HEK293 (cell line): ENCODE data around the gene KRTAP5-1.
A peak's percentile ranks its signal among the peaks of the same experiment; 100 is the strongest.

ENCODE experiments used
- CTCF ChIA-PET: fragments of 350-600 bp; formaldehyde crosslinking; extraction: SDS; loops from one replicate; lab custom pipeline; 2021; ENCODE audit warnings: antibody characterized with exemption; lab: Yijun Ruan, JAX
- POLR2A ChIA-PET: fragments of 300-600 bp; formaldehyde crosslinking; extraction: SDS; loops from one replicate; lab custom pipeline; 2020; ENCODE audit warnings: antibody characterized with exemption, inconsistent platforms; lab: Yijun Ruan, JAX
- H3K27ac ChIP-seq: fragments of 200-500 bp; sonication (Bioruptor generic); 2 replicates; pipeline ENCODE4 v1.5.1; 2014; ENCODE audit warnings: low read depth, low read length, control low read depth, inconsistent platforms; ENCODE audit errors: extremely low read depth
- H3K36me3 ChIP-seq, 2 experiments: fragments of 200-500 bp in 1 of 2; sonication (Bioruptor generic) in 1 of 2; 1 replicate in 1 of 2; 2 replicates in 1 of 2; pipeline ENCODE4 v1.5.1; 2014 to 2017; ENCODE audit warnings: inconsistent platforms in 2 of 2, low read length in 2 of 2; ENCODE audit not compliant: control insufficient read depth in 2 of 2, insufficient read depth in 1 of 2
- H3K4me1 ChIP-seq: fragments of 200-500 bp; sonication (Bioruptor generic); 2 replicates; pipeline ENCODE4 v1.5.1; 2014; ENCODE audit warnings: mild to moderate bottlenecking, low read length, inconsistent platforms; ENCODE audit not compliant: control insufficient read depth, insufficient read depth
- H3K4me3 ChIP-seq: 2 replicates; pipeline ENCODE4 v1.5.1; 2011; ENCODE audit warnings: low read depth, mild to moderate bottlenecking, control low read depth, low read length, moderate library complexity
- H3K9me3 ChIP-seq: fragments of 200-500 bp; sonication (Bioruptor generic); 2 replicates; pipeline ENCODE4 v1.5.1; 2014; ENCODE audit warnings: low read depth, low read length, inconsistent platforms; ENCODE audit not compliant: control insufficient read depth, insufficient read depth
- BCL11B ChIP-seq: fragments of 450-650 bp; formaldehyde crosslinking; IDR thresholded peaks from 2 replicates; pipeline ENCODE4 v1.5.1; 2016; ENCODE audit warnings: low read depth, missing biosample characterization, missing genetic modification characterization
- GLI4 ChIP-seq: fragments of 450-650 bp; formaldehyde crosslinking; IDR thresholded peaks from 2 replicates; pipeline ENCODE4 v1.5.1; 2016; ENCODE audit warnings: missing biosample characterization, missing genetic modification characterization
- SALL2 ChIP-seq: fragments of 450-650 bp; formaldehyde crosslinking; IDR thresholded peaks from 2 replicates; pipeline ENCODE4 v1.5.0; 2017; ENCODE audit warnings: missing biosample characterization, mild to moderate bottlenecking, missing genetic modification characterization, borderline replicate concordance
- SETDB1 ChIP-seq: IDR thresholded peaks from one replicate; pipeline ENCODE4 v1.6.1; 2017; ENCODE audit warnings: mild to moderate bottlenecking, low read length, moderate library complexity, mixed read lengths; ENCODE audit not compliant: insufficient read length
- ZBTB7A ChIP-seq: fragments of 450-650 bp; formaldehyde crosslinking; IDR thresholded peaks from 2 replicates; pipeline ENCODE4 v1.5.1; 2016; ENCODE audit warnings: low read depth, missing biosample characterization, missing genetic modification characterization
- ZFHX2 ChIP-seq: fragments of 450-650 bp; formaldehyde crosslinking; conservative IDR thresholded peaks from 2 replicates; pipeline ENCODE4 v1.5.1; 2016; ENCODE audit warnings: missing biosample characterization, missing genetic modification characterization
- ZNF10 ChIP-seq: fragments of 450-650 bp; formaldehyde crosslinking; IDR thresholded peaks from 2 replicates; pipeline ENCODE4 v1.5.1; 2017; ENCODE audit warnings: missing biosample characterization, missing genetic modification characterization
- ZNF114 ChIP-seq: fragments of 450-650 bp; formaldehyde crosslinking; IDR thresholded peaks from 2 replicates; pipeline ENCODE4 v1.5.0; 2017; ENCODE audit warnings: missing biosample characterization, missing genetic modification characterization
- ZNF138 ChIP-seq: fragments of 450-650 bp; formaldehyde crosslinking; IDR thresholded peaks from 2 replicates; pipeline ENCODE4 v1.5.1; 2016; ENCODE audit warnings: missing biosample characterization, missing genetic modification characterization, borderline replicate concordance
- ZNF155 ChIP-seq: fragments of 450-650 bp; formaldehyde crosslinking; IDR thresholded peaks from 2 replicates; pipeline ENCODE4 v1.5.1; 2016; ENCODE audit warnings: missing biosample characterization, missing genetic modification characterization
- ZNF221 ChIP-seq: fragments of 450-650 bp; formaldehyde crosslinking; IDR thresholded peaks from 2 replicates; pipeline ENCODE4 v1.5.1; 2017; ENCODE audit warnings: missing biosample characterization, missing genetic modification characterization, borderline replicate concordance
- ZNF266 ChIP-seq: fragments of 450-650 bp; formaldehyde crosslinking; IDR thresholded peaks from 2 replicates; pipeline ENCODE4 v1.5.1; 2016; ENCODE audit warnings: missing biosample characterization, missing genetic modification characterization, low read depth
- ZNF37A ChIP-seq: fragments of 450-650 bp; IDR thresholded peaks from 2 replicates; pipeline ENCODE4 v1.5.1; 2018; ENCODE audit warnings: missing biosample characterization, missing genetic modification characterization
- ZNF473 ChIP-seq: fragments of 450-650 bp; formaldehyde crosslinking; IDR thresholded peaks from 2 replicates; pipeline ENCODE4 v1.5.1; 2017; ENCODE audit warnings: missing biosample characterization, missing genetic modification characterization
- ZNF48 ChIP-seq: fragments of 450-650 bp; formaldehyde crosslinking; IDR thresholded peaks from 2 replicates; pipeline ENCODE4 v1.5.1; 2016; ENCODE audit warnings: missing biosample characterization, missing genetic modification characterization
- ZNF549 ChIP-seq: fragments of 450-650 bp; IDR thresholded peaks from 2 replicates; pipeline ENCODE4 v1.5.1; 2018; ENCODE audit warnings: missing biosample characterization, missing genetic modification characterization, mild to moderate bottlenecking, inconsistent platforms, moderate library complexity
- ZNF610 ChIP-seq: fragments of 450-650 bp; formaldehyde crosslinking; IDR thresholded peaks from 2 replicates; pipeline ENCODE4 v1.5.1; 2016; ENCODE audit warnings: missing biosample characterization, missing genetic modification characterization, borderline replicate concordance
- ZNF777 ChIP-seq: fragments of 450-650 bp; formaldehyde crosslinking; IDR thresholded peaks from 2 replicates; pipeline ENCODE4 v1.5.1; 2017; ENCODE audit warnings: missing biosample characterization, missing genetic modification characterization, borderline replicate concordance
- ZNF785 ChIP-seq: fragments of 450-650 bp; formaldehyde crosslinking; IDR thresholded peaks from 2 replicates; pipeline ENCODE4 v1.5.1; 2016; ENCODE audit warnings: missing biosample characterization, missing genetic modification characterization
- ZNF843 ChIP-seq: fragments of 450-650 bp; formaldehyde crosslinking; IDR thresholded peaks from 2 replicates; pipeline ENCODE4 v1.5.1; 2016; ENCODE audit warnings: missing biosample characterization, missing genetic modification characterization
- ZSCAN30 ChIP-seq: fragments of 450-650 bp; IDR thresholded peaks from 2 replicates; pipeline ENCODE4 v1.5.1; 2018; ENCODE audit warnings: missing biosample characterization, mild to moderate bottlenecking, missing genetic modification characterization, moderate library complexity
- TF ChIP-seq, protein P1 (sequence below): fragments of 450-650 bp; formaldehyde crosslinking; IDR thresholded peaks from 2 replicates; pipeline ENCODE4 v1.5.1; 2017; ENCODE audit warnings: missing biosample characterization, missing genetic modification characterization
- TF ChIP-seq, protein P2 (sequence below): fragments of 450-650 bp; formaldehyde crosslinking; IDR thresholded peaks from 2 replicates; pipeline ENCODE4 v1.5.1; 2016; ENCODE audit warnings: missing biosample characterization, missing genetic modification characterization
- TF ChIP-seq, protein P3 (sequence below): fragments of 450-650 bp; formaldehyde crosslinking; IDR thresholded peaks from 2 replicates; pipeline ENCODE4 v1.5.1; 2016; ENCODE audit warnings: missing biosample characterization, missing genetic modification characterization, borderline replicate concordance

KRTAP5-1 gene

DNA sequence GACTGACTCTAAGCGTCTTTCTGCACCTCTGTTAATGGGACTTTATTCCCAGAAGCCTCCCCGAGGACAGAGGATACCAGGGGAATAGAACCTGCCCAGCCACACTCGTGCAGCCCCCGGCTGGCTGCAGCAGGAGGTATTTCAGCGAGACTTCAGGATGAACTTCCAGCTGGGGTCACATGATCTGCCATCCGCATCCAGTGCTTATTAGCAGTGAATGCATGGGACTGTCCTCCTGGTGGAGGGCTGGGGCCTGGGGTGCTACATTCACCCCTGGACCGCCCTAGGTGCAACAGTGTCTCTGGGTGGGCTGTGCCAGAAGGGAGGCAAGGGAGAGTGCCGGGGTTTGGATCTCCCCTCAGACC lies 14.6 kb downstream of the KRTAP5-1 start:
- Histone ChIP-seq H3K4me1 (no peaks in the 10 kb centered on the region; the same call in 1 of the 2 replicates), H3K36me3 (peaks cover 0 to 6% of the 10 kb centered on the region in 2 experiments; a peak in 1 of 3 replicates), H3K9me3 (no peaks in the 10 kb centered on the region), H3K27ac (no peak overlapping the region), H3K4me3 (peak overlapping the region; percentile 75)
- TF ChIP-seq ZNF610 (tag by site-specific recombination) (no peak), ZNF48 (tag by site-specific recombination) (no peak), SETDB1 (no peak), BCL11B (tag by site-specific recombination) (no peak), ZNF37A (tag by site-specific recombination) (no peak), ZNF114 (no peak), ZNF266 (tag by site-specific recombination) (no peak), ZBTB7A (tag by site-specific recombination) (no peak), ZNF221 (no peak), ZNF549 (tag by site-specific recombination) (no peak), ZNF785 (no peak)
- TF ChIP-seq, protein P1, sequence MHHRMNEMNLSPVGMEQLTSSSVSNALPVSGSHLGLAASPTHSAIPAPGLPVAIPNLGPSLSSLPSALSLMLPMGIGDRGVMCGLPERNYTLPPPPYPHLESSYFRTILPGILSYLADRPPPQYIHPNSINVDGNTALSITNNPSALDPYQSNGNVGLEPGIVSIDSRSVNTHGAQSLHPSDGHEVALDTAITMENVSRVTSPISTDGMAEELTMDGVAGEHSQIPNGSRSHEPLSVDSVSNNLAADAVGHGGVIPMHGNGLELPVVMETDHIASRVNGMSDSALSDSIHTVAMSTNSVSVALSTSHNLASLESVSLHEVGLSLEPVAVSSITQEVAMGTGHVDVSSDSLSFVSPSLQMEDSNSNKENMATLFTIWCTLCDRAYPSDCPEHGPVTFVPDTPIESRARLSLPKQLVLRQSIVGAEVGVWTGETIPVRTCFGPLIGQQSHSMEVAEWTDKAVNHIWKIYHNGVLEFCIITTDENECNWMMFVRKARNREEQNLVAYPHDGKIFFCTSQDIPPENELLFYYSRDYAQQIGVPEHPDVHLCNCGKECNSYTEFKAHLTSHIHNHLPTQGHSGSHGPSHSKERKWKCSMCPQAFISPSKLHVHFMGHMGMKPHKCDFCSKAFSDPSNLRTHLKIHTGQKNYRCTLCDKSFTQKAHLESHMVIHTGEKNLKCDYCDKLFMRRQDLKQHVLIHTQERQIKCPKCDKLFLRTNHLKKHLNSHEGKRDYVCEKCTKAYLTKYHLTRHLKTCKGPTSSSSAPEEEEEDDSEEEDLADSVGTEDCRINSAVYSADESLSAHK (tag by site-specific recombination): no peak
- TF ChIP-seq, protein P2, sequence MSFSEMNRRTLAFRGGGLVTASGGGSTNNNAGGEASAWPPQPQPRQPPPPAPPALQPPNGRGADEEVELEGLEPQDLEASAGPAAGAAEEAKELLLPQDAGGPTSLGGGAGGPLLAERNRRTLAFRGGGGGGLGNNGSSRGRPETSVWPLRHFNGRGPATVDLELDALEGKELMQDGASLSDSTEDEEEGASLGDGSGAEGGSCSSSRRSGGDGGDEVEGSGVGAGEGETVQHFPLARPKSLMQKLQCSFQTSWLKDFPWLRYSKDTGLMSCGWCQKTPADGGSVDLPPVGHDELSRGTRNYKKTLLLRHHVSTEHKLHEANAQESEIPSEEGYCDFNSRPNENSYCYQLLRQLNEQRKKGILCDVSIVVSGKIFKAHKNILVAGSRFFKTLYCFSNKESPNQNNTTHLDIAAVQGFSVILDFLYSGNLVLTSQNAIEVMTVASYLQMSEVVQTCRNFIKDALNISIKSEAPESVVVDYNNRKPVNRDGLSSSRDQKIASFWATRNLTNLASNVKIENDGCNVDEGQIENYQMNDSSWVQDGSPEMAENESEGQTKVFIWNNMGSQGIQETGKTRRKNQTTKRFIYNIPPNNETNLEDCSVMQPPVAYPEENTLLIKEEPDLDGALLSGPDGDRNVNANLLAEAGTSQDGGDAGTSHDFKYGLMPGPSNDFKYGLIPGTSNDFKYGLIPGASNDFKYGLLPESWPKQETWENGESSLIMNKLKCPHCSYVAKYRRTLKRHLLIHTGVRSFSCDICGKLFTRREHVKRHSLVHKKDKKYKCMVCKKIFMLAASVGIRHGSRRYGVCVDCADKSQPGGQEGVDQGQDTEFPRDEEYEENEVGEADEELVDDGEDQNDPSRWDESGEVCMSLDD (tag by site-specific recombination): no peak
- TF ChIP-seq, protein P3, sequence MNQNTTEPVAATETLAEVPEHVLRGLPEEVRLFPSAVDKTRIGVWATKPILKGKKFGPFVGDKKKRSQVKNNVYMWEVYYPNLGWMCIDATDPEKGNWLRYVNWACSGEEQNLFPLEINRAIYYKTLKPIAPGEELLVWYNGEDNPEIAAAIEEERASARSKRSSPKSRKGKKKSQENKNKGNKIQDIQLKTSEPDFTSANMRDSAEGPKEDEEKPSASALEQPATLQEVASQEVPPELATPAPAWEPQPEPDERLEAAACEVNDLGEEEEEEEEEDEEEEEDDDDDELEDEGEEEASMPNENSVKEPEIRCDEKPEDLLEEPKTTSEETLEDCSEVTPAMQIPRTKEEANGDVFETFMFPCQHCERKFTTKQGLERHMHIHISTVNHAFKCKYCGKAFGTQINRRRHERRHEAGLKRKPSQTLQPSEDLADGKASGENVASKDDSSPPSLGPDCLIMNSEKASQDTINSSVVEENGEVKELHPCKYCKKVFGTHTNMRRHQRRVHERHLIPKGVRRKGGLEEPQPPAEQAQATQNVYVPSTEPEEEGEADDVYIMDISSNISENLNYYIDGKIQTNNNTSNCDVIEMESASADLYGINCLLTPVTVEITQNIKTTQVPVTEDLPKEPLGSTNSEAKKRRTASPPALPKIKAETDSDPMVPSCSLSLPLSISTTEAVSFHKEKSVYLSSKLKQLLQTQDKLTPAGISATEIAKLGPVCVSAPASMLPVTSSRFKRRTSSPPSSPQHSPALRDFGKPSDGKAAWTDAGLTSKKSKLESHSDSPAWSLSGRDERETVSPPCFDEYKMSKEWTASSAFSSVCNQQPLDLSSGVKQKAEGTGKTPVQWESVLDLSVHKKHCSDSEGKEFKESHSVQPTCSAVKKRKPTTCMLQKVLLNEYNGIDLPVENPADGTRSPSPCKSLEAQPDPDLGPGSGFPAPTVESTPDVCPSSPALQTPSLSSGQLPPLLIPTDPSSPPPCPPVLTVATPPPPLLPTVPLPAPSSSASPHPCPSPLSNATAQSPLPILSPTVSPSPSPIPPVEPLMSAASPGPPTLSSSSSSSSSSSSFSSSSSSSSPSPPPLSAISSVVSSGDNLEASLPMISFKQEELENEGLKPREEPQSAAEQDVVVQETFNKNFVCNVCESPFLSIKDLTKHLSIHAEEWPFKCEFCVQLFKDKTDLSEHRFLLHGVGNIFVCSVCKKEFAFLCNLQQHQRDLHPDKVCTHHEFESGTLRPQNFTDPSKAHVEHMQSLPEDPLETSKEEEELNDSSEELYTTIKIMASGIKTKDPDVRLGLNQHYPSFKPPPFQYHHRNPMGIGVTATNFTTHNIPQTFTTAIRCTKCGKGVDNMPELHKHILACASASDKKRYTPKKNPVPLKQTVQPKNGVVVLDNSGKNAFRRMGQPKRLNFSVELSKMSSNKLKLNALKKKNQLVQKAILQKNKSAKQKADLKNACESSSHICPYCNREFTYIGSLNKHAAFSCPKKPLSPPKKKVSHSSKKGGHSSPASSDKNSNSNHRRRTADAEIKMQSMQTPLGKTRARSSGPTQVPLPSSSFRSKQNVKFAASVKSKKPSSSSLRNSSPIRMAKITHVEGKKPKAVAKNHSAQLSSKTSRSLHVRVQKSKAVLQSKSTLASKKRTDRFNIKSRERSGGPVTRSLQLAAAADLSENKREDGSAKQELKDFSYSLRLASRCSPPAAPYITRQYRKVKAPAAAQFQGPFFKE: no peak
- POLR2A ChIA-PET: interaction anchor here (0.6 kb wide), 1 partner anchor 12 kb away, joined by 4 read pairs; no protein-coding TSS in a partner anchor
- CTCF ChIA-PET: interaction anchor here (1.3 kb wide), 1 partner anchor 24 kb away, joined by 4 read pairs; no protein-coding TSS in a partner anchor

DNA sequence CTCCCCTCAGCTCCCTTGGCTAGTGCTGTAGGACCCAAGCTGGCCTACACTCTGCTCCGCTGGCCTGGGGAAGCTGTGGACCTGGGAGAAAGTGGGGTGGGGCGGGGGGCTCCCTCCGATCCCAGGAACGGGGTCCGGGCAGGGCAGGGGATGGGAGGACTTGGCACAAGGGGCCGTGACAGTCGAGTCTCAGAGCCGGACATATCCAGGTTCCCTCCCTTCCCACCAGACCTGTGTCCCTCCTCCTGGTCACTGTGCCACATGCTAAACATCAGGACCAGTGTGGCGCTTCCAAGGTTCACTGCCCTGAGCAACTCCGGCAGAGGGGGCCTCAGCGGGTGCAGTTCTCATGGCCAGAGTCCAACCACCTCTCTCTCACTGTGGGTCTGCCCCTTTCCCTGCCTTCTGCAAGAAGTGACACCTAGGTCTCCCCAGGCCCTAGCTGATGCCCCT lies 15.1 kb downstream of the KRTAP5-1 start:
- ChIA-PET CTCF (interaction anchor here (0.7 to 1.3 kb wide), 2 partner anchors 12 to 23 kb away, joined by 4 read pairs; no protein-coding TSS in a partner anchor), POLR2A (no interaction called here)
- H3K9me3 ChIP-seq: no peaks in the 10 kb centered on the region
- H3K36me3 ChIP-seq: peaks cover 0 to 6% of the 10 kb centered on the region in 2 experiments; a peak in 1 of 3 replicates
- no peaks in the 10 kb centered on the region; the same call in 1 of the 2 replicates for H3K4me1 ChIP-seq
- H3K27ac ChIP-seq: no peak overlapping the region
- TF ChIP-seq ZSCAN30 (tag by site-specific recombination) (no peak), ZNF473 (tag by site-specific recombination) (no peak), ZNF843 (tag by site-specific recombination) (no peak), ZNF777 (tag by site-specific recombination) (no peak), ZNF155 (tag by site-specific recombination) (no peak), ZNF138 (tag by site-specific recombination) (no peak), ZFHX2 (tag by site-specific recombination) (no peak), GLI4 (tag by site-specific recombination) (no peak), ZNF10 (tag by site-specific recombination) (no peak), SALL2 (tag by site-specific recombination) (no peak)
- no peak overlapping the region for H3K4me3 ChIP-seq
